Tibial nerve (tissue), 3 donors: Measurements from ENCODE around the gene NME2.

Source experiments
- CTCF ChIP-seq, 5 experiments: fragments of 200-600 bp in 3 of 5; fragments of 450-650 bp in 2 of 5; sonication (generic) in 3 of 5; IDR thresholded peaks; one replicate each; pipeline ENCODE4 v1.5.1; 2016 to 2019; ENCODE audit warnings: antibody characterized with exemption in 5 of 5, mild to moderate bottlenecking in 3 of 5, moderate library complexity in 2 of 5
- POLR2A ChIP-seq, 2 donors: fragments of 450-650 bp; IDR thresholded peaks; one replicate each; pipeline ENCODE4 v1.6.1; 2017; ENCODE audit warnings: antibody characterized with exemption in 2 of 2, mild to moderate bottlenecking in 2 of 2, moderate library complexity in 2 of 2

GRCh38 chr17:51200846-51201245 lies 34.6 kb downstream of the NME2 start:
- TF ChIP-seq POLR2A (IDR thresholded peaks at IDR 0.05) (no peak), CTCF (IDR thresholded peaks at IDR 0.05) (no peak)
